ENCODE measurements around the gene SAG. TPM values are rescaled to one million over a fixed set of nuclear protein-coding genes. Genes with fewer than 3 reads are reported as not detected.
A peak's percentile ranks its signal among the peaks of the same experiment; 100 is the strongest.

Gene SAG
- total and polyA plus RNA-seq, 3 donors from 2014 or later: 5.1 to 25.6 (median 10.2) TPM

GRCh38 chr2:233300401-233300800, 7.2 kb upstream of the SAG start:
- Histone ChIP-seq H3K36me3 (ENCODE audit: low read depth, missing control alignments) (no peaks in the 10 kb centered on the region), H3K9me3 (no peaks in the 10 kb centered on the region), H3K27ac (no peak overlapping the region), H3K4me1 (no peaks in the 10 kb centered on the region), H3K27me3 (no peaks in the 10 kb centered on the region), H3K4me3 (no peak overlapping the region)
- TF ChIP-seq POLR2A (IDR thresholded peaks at IDR 0.05) (no peak), CTCF (IDR thresholded peaks at IDR 0.05) (no peak)
- intact Hi-C loops (cut with DNase I; ENCODE audit: low total_unique reads): no loop called here
- no peak for DNase-seq
- WGBS, 2 donors: 89 to 96% methylated on average over 4 of the region's 4 CpGs

- intact Hi-C loops (cut with DNase I; ENCODE audit: low total_unique reads): no loop called here
- H3K27ac ChIP-seq: no peak overlapping the region
- no peaks in the 10 kb centered on the region for H3K4me1 ChIP-seq
- WGBS, 2 donors: 84 to 85% methylated on average over 2 of the region's 2 CpGs
- no peaks in the 10 kb centered on the region for H3K36me3 ChIP-seq (ENCODE audit: low read depth, missing control alignments)
- no peak for TF ChIP-seq POLR2A (IDR thresholded peaks at IDR 0.05)
- no peak for TF ChIP-seq CTCF (IDR thresholded peaks at IDR 0.05)
- H3K9me3 ChIP-seq: no peaks in the 10 kb centered on the region
- no peak for DNase-seq
- no peaks in the 10 kb centered on the region for H3K27me3 ChIP-seq
- no peak overlapping the region for H3K4me3 ChIP-seq
These were observed 6.4 kb upstream of the SAG start for GRCh38 chr2:233301248-233301647.

- Histone ChIP-seq H3K27me3 (no peaks in the 10 kb centered on the region), H3K9me3 (no peaks in the 10 kb centered on the region), H3K36me3 (ENCODE audit: low read depth, missing control alignments) (no peaks in the 10 kb centered on the region), H3K4me1 (no peaks in the 10 kb centered on the region), H3K4me3 (no peak overlapping the region), H3K27ac (no peak overlapping the region)
- intact Hi-C loops (cut with DNase I; ENCODE audit: low total_unique reads): no loop called here
- WGBS, 2 donors: 70 to 75% methylated on average over 6 of the region's 6 CpGs
- DNase-seq: no peak
- TF ChIP-seq CTCF (IDR thresholded peaks at IDR 0.05) (no peak), POLR2A (IDR thresholded peaks at IDR 0.05) (no peak)
These were observed 5.8 kb upstream of the SAG start for GRCh38 chr2:233301811-233302210.

- H3K27me3 ChIP-seq: no peaks in the 10 kb centered on the region
- WGBS, 2 donors: 86 to 98% methylated on average over 3 of the region's 3 CpGs
- TF ChIP-seq POLR2A (IDR thresholded peaks at IDR 0.05) (no peak), CTCF (IDR thresholded peaks at IDR 0.05) (no peak)
- DNase-seq: no peak
- intact Hi-C loops (cut with DNase I; ENCODE audit: low total_unique reads): no loop called here
- H3K9me3 ChIP-seq: no peaks in the 10 kb centered on the region
- no peaks in the 10 kb centered on the region for H3K4me1 ChIP-seq
- H3K4me3 ChIP-seq: no peak overlapping the region
- H3K27ac ChIP-seq: no peak overlapping the region
- H3K36me3 ChIP-seq (ENCODE audit: low read depth, missing control alignments): no peaks in the 10 kb centered on the region
These were observed 4.4 kb upstream of the SAG start for GRCh38 chr2:233303252-233303651.

GRCh38 chr2:233311241-233311926, 3.8 kb downstream of the SAG start:
- no peak overlapping the region for H3K4me3 ChIP-seq
- WGBS, 2 donors: 61 to 65% methylated on average over 11 of the region's 11 CpGs
- peak; percentile 37 for DNase-seq
- TF ChIP-seq CTCF (IDR thresholded peaks at IDR 0.05) (no peak), POLR2A (IDR thresholded peaks at IDR 0.05) (no peak)
- no peaks in the 10 kb centered on the region for H3K36me3 ChIP-seq (ENCODE audit: low read depth, missing control alignments)
- no peaks in the 10 kb centered on the region for H3K27me3 ChIP-seq
- H3K9me3 ChIP-seq: no peaks in the 10 kb centered on the region
- intact Hi-C loops (cut with DNase I; ENCODE audit: low total_unique reads): no loop called here
- H3K4me1 ChIP-seq: no peaks in the 10 kb centered on the region
- no peak overlapping the region for H3K27ac ChIP-seq

Measured in testis (tissue), 3 donors.